Measurements from ENCODE around the gene PRKCSH. TPM values are rescaled to one million over a fixed set of nuclear protein-coding genes. Genes with fewer than 3 reads are reported as not detected.

PRKCSH gene

Small RNAs within 50 kb of the gene (small RNA-seq; reads per million reads assigned to genes)
- 1,092 reads per million, percentile 99 among the genes with 10 or more reads in this experiment for gene MIR7974 (ENCODE audit: insufficient read depth)
- gene RF00019 (ENCODE audit: insufficient read depth), result not detected
